M059J (cell line): ENCODE data around the gene FOXF1. TPM values are rescaled to one million over a fixed set of nuclear protein-coding genes. Genes with fewer than 3 reads are reported as not detected.

ENCODE experiments used
- DNase-seq: peaks from one replicate; pipeline ENCODE4 v3.0.0-alpha.2; 2012; ENCODE audit warnings: low read depth
- total RNA-seq: library from RNA; depleted of rRNA; stranded (reverse); fragments of >200 nt; shearing (Covaris generic); gene quantifications from 2 replicates; pipeline ENCODE4 v1.2.3, GENCODE V29; 2014

Gene FOXF1
- total RNA-seq, 1 experiment from 2014 or later = 21.2 TPM

DNA sequence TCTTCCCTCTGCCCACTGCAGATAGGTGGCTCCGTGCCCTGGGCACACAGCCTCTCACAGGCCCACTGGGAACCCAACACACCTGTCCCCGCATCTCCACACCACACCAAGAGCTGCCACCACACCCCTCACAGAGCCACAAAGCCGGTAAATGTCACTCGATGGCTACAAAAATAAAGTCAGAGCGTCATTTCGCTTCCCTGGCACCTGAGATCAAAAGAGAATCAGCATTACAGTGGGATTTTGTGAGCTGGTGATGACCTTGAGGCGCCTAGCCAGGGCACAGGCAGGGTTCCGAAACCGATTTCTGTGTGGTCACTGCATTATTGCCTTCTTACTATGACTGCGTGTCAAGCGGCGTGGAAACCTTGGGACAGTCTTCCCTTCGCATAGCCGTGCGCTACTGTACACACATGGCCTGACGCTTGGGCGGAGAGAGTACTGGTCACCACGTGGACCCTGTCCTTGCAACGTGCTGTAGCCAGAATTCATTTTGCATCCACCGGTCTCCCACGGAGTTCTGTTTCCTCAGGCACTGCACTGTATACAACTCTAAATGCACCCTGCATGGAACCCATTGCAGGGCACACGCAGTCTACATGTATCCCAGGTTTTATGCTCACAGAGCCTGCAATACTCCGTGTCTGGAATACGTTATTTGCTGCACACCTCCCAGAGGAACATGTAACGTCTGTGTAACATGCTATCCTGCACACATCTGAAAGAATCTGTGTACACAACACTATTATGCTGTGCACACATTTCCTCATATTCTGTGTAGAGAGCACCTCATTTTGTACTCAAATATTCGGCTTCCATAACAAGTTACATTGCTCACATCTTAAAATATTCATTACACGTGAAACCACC is 5.8 kb upstream of the FOXF1 start:
- DNase-seq = no peak

DNA sequence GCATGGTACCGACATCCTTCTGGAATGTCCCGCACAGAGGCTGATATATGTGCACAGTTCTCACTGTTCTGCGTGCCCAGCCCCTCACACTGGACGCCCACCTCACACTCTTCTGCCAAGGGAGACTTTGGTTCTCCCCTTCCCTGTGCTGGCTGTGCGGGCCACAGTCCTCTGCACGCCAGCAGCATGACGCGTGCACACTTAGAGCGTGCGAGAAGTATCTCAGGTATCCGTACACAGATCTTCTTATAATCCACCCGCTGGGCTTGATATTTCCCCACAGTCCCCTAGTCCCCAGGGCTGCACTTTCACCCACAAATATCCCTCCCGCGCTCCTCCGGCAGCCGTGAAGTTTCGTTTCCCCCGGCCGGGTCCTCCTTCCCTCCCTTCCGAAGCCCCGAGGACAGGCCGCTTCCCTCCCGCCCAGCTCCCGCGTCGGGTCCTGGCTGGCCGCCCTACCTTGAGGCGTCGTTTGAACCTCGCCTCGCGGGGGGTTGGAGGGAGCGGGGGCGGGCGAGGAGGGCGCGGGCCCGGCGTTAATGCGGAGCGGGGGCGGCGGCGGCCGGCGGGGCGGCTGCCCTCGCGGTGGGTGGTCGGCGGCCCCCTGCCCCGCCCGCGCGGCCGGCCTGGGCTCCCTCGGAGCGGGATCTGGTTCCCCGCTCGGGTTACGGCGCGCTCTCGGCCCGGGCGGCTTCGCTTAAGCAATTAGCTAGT is 5.0 kb upstream of the FOXF1 start:
- DNase-seq = no peak

DNA sequence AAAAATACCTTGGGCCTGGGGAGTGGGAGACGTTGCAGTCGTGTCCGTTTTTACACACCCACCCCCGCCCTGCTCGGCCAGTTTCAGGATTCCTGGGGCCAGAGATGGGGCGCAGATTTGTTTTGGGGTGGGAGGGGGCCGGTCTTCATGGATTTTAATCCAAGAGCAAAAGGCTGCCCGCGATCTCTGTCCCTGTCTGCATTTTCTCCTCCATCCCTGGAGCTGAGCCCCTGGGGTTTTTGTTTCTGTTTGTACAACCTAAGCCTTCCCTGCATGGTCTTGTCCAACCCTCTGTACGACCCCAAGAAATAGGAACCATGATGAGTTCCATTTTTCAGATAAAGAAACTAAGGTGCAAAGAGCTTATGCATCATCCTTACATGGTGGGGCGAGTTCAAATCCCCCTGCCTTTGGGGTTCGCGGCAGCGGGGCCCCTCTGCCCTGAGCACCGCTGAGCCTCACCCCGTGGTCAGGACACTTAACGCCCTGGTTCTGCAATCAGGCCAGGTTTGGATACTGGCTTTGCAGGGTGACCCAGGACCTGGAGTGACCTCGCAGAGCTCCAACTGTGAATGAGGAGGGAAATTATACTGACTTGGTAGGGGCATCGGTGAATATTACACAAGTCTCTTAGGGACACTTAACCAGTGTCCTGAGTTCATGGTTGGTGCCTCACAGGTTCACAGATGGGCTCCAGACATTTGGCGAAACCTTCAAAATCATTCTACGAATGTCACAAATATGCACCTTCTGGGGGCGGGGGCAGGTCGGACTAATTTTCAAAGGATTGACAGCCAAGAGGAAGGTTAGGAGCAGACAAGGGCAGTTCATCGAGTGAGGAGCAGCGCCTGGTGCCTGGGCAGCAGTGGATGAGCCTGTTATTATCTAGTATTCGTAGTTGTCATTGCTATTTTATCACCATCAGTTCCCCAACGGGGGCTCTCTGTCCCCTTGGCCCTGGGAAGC is 4.1 kb upstream of the FOXF1 start:
- no peak for DNase-seq

DNA sequence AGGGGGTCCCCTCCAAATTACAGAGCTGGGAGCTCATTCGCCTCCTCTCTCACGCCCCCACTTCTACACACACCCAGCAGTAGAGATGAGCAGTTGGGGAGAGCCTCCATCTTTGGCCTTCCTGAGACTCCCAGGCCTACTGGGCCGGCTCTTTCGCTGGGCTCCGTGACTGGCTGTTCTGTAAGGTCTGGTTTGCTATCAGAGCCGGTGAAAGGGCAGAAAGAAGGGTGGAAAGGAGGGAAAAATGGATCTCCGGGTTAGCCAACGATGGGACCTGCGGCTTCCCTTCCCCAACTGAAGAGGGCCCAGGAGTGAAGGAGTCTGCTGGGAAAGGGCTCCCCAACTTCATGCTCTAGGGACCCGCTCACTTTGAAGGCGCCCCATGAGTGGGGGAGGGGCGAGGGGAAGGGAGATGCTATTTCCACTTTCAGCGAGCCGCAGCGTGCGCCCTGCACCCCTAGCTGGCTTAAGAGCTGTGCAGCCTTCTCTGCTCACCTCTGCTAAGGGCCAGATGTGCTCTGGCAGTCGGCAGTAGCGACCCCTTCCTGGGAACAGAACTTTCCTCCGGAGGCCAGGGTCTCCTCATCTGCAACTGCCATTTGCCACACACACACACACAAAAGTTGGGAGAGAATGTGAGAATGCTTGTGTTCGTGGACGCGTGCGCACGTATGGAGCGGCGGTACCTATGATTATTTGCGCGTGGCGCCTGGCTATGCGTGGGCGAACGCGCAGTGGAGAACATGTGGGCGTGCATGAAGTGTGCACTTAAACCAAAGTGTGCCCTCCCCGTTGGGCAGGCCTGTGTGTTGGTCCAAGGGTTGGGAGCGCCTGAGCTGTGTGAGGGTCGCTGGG is 2.9 kb upstream of the FOXF1 start:
- DNase-seq = no peak

DNA sequence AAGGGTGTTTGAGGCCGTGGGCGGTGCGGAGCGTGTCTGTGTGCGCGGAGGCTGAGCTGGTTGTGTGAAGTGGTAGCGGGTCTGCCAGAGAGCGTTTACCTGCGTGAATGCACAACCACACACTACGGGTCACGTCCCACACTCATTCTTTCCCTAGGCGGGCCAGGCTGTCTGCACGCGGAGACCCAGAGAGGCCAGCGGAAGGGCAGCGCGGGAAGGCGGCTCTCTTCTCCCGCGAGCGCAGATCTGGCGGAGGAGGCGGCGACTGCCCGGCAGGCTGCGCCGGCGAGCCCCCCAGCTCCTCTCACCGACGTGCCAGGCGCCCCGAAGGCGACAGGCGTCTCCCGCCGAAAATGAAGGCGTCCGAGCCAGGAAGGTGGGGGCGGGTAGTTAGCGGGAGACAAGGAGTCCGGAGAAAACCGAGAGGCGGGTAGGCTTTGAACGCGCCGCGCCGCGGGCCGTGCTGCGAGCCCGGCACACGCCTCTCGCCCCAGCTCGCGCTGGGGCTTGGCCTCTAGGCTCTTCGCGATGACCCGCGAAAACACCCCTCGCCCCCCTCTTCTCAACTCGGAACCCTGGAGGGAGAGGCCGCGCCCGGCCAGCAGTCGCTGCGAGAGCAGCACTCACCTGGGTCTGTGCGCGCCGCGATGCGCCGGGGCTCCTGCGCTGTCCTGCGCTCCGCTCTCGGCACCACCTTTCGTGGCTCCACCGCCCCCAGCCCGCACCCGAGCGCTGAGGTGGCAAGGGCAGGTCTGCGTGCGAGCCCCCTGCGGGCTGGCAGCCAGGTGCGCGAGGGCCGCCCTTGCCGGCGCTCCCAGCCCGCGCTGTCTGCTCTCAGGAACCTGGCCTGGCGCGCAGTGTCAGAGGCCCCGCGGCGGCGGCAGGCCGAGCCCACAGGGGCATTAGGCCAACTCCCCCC is 2.0 kb upstream of the FOXF1 start:
- DNase-seq = no peak

DNA sequence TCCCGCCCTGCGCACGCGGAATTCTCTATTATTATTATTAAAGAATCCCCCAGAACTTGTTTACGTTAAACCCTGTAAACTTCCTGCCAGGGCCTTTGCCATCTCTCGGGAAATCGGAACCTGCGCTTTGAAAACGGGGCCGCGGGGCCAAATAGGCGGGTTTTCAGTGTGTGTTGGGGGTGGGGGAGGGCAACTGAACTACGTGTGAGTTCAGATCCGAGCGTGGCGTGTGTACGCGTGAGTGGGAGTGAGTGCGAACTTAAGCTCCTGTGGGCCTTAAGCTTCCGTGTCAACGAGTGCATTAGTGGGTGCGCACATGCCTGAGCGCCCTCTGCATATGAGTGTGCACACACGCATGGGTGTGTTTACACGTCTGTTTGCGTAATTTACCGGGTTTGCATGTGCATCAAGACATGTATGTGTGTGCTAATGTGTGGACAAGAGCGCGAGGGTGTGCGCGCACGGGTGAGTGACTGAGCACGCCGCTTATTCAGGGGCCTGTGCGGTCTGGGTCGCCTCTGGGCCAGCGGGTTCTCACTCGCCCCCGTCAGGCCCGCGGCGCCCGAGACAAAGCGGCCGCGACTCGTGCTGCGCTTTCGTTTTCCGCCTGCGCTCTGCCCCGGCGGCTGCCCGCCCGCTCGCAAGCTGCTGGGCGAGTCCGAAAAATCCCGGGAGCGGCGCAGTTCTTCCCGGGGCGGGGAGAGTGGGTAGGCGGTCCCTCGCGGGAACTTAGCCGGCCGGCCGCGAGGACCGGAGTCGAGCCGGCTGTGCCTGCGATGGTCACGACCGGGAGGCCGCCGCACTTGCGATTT is 1.2 kb upstream of the FOXF1 start:
- DNase-seq = peak; percentile 82

DNA sequence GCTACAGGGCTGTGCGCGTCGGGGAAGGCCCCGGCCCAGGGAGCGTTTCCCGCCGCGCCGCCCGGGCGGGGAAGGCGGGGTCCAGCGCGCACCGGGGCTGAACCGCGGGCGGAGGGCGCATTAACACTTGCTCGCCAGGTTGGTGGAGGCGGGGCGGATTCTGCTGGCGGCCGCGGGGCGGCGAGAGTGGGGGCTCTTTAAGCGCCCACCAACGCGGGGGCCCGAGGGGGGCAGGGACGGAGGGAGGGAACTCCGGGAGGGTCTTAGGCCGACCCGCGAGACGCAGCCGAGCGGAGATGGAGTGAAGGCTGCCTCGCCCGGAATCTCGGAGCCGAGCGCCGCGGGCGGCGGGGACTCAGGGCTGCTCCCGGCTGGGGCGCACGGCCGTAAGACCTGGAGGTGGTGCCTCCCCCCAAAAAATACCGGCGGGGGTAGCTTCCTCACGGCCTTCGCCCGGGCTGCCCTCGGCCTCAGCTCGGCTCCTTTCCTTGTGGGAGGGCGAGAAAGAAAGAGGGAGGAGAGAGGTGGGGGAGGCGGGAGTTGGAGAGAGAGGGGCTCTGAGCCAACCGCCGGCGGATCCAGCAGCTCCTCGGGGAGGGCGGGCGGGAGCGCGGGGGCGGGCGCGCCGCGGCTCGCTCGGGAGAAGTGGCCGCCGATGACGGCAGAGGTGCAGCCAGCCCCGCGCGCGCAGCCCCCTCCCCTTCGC is 415 bp upstream of the FOXF1 start:
- DNase-seq = peak; percentile 92

DNA sequence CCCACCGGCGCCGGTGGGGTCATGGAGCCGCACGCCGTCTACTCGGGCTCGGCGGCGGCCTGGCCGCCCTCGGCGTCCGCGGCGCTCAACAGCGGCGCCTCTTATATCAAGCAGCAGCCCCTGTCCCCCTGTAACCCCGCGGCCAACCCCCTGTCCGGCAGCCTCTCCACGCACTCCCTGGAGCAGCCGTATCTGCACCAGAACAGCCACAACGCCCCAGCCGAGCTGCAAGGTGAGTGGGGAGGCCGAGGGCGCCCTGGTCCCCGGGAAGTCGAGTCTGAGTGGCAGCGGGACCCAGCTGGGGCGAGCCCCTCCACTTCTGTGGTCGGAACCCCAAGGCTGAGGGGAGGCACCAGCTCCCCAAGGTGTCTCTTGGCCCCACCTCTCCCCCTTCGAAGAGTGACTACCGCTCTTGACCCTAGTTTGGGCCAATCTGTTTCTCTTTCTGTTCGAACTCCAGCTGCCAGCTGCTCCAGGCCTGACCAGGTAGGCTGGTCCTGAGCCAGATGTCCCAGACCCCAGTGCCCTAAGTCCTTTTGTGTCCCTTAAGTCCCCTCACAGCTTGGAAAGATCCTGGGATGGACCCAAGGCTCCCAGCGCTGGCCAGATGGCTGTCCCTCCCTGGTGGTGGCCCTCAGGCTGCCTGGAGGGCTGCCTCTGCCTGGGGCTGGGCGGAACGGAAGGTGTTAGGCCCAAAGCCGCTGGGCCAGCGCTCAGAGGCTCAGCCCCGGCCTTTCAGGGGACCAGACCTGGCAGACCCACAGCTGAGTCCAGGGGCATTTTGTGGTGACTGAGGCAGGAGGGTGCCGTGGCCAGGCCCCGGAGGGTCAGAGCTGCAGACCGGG is 1.2 kb downstream of the FOXF1 start:
- DNase-seq = no peak

DNA sequence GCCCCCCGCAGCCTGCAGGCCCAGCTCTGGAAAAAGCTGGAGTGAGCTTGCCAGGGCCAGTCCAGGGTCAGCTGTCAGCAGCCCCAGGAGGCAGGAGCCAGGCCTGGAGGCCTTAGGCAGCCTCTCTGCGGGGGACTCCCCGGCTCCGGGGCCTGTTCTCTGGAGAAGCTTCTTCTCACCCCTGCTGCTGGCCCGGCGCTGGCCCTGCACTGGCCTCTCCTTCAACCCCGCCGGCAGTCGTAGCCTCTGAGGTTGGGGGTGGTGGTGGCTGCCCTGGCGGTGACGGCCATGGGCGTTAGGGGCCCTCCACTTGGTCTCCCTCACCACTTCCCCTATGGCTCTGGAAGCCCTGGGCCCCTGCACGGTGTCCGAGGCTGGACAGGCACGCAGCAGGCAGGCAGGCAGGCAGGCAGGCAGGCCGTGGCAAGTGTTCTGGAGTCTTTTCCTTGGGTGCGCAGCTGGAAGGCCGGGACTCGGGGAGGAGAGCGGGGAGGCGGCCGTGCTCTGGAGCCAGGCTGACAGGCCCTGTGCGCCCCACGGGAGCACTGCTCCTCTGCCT is 2.1 kb downstream of the FOXF1 start:
- no peak for DNase-seq

DNA sequence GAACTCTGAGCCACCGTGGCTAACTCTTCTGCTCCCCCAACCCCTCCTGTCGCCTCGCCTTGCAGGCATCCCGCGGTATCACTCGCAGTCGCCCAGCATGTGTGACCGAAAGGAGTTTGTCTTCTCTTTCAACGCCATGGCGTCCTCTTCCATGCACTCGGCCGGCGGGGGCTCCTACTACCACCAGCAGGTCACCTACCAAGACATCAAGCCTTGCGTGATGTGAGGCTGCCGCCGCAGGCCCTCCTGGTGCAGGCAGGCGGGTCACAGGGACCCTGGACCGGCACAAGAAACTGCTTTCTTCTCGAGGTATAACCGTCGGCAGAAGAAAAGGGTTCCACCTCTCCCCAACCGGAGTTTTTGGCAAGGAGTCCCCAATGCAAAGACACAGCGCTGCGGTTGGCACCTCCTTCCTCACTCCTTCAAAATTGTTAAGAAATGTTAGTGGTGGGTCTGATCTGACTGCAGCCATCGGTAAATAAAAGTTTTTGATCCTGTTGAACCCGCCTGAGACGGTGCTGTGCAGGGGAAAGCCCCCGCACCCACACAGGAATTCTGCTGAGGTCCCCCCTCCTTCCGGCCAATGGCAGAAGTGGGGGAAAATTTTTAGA is 2.6 kb downstream of the FOXF1 start:
- no peak for DNase-seq

DNA sequence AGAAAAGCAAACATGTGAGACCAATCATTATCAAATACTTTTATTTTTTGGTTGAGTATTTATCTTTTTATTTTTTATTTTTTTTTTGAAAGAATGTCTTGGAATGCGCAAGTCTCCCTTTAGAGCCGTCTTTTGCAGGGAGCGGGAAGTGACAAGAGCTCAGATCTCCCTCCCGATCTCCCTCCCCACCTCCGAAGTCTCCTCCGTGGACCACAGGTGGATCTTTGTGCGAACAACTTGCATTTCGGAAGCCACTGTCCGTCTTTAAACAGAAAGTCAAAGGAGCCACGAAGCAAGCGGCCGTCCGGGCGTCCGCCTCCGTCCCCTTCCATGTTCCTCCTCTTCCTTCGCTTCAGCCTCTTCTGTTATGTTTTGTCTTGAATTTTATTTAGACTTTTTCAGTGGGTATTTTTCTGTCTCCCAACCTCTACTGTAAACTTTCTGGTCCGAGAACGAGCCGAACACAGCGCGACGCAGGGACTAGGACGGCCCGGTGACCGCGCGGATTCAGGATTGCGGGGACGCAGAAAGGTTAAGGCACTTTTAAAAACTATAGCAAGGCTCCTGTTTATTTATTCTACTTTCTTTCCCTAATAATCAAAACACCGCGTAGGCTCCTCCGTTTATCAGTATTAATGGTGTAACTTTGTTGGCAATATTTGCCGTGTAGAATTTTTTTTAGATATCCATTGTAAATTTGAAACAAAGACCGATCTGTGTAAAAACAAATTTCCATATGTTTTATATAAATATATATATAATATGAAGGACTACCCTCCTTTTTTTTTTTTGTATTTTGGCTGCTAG is 3.3 kb downstream of the FOXF1 start:
- DNase-seq = no peak

DNA sequence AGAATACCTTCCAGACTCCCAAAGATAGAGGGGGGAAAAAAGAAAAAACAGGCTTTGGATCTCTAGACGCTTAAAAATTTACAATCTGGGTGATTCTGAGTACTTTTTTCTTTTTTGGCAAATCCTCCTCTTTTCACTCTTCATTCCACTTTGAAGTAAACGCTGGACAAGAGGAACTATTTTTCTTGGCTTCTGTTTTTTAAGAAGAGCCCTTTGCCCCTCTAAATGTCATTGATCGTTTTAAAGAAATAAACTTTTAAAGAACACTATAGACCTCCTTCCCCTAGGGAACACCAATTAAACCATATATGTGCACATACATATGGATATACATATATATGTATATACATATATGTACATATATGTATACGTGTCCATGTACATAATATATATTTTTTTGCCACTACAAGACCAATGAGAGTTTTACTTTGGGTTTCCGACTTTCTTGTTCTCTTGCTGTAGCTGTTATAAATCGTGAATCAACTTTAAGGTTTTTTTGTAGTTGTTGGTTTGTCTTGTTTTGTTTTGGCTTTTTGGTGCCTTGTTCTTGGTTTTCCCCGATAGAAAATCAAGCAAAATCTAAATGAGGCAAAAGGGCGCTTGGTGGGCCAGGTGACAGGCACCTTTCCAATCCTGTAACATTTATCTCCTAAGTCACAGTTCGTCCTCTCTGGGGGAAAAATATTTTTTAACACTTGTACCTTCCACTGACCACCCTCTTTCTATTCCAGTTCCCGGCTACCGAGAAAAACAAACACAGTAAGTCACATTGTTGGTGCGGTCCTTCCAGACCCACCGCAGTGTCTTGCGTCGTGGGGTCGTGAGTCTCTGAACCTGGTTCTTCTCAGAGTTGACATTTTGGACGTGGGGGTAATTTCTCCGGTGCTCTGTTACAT is 4.4 kb downstream of the FOXF1 start:
- DNase-seq = no peak

DNA sequence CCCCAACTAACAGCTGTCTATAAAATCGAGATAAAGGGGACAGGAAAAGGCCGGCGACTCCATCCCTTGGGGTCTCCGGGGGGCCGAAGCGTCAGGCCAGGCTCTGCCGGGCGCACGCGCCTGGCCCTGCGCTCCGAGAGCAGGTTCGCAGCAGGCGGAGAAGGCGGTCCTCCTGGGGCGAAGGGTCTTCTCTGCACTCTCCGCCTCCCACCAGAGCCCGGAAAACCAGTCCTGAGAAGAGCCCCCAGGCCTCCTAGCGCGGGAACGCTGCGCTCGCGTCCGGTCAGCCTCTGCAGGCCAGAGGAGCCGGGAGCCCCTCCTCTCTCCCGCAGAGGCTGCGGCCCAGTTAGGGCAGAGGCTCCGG is 5.1 kb downstream of the FOXF1 start:
- DNase-seq = no peak

DNA sequence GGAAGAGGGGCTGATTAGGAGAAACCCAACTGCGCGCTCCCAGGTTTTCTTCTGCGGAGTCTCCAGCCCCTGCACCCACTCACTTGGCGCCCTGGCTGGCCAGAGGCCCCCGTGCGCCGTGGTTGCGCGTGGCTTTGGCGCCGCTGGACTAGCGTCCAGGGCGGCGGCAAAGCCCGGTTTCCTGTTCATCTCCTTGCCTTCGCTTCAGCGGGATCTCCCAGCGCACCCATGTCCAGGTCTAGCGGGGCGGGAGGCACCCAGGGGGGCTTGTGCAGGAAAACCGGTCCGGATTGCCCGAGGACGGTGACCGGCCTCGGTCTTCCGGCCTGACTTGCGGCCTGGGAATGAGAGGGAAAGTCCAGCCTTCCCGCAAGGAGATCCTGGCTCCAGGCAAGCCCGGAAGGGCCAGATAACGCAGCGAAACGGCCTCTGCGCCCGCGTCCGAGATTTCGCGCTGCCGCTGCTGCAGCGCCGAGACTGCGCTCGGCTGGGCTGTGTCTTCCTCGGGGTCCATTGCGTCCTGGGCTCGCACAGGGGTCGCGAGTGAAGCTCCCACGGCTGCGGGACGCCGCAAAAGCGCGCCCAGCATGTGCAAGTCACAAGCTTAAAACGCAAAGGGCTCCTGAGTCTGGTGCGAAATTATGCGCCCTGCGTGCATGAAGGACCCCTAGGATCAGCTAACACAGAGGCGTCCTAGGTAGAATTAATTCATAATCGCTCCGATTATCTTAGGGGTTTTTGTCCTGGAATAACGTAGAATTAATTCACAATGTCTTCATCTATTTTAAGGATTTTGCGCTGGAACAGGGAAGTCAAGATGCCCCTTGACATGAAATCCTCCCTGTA is 5.7 kb downstream of the FOXF1 start:
- DNase-seq = no peak
